ENCODE measurements around the gene NAA38. TPM values are rescaled to one million over a fixed set of nuclear protein-coding genes. Genes with fewer than 3 reads are reported as not detected.
A peak's percentile ranks its signal among the peaks of the same experiment; 100 is the strongest.

Gene NAA38
- total and polyA plus RNA-seq, 2 donors (not counting 1 experiment from before 2014, with no cell fraction given), result 20.0 to 80.5 TPM

DNA sequence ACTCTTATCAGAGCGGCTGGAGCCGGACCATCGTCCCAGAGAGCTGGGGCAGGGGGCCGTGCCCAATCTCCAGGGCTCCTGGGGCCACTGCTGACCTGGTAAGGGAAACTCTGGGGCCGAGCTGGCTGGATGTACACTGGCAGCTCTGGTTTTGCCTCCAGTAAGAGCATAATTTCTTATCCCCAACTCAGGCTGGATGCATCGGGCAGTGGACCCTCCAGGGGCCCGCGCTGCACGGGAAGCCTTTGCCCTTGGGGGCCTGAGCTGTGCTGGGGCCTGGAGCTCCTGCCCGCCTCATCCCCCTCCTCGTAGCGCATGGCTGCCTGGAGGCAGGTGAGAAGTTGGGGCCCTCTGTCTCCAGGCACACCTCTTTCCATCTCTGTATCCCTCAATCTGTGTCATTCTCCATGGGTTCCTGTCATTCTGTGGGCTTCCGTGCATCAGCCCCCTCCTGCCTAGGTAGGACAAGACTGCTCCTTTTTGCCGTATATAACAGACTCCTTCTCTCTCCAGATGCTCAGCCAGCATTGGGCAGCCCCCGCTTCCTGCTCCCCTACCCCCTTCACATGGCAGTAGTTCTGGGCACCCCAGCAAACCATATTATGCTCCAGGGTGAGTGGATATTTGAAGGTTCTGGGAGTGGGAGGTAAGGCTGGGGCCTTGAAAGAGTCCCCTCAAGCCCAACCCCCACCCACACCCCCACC is 11.8 kb downstream of the NAA38 start:
- Histone ChIP-seq H3K27ac (ENCODE audit: low read length in 2 of 2) (peak overlapping the region; percentile 100), H3K4me3 (ENCODE audit: control extremely low read depth in 1 of 5, extremely low read depth in 1 of 5, insufficient read depth in 1 of 5, low read depth in 2 of 5, low read length in 4 of 5) (peak overlapping the region in 4 of 5 experiments; percentile 67 to 95 (median 94)), H3K27me3 (replicated peaks in 1 of 4; ENCODE audit: control extremely low read depth in 1 of 4, control insufficient read depth in 3 of 4, insufficient read depth in 4 of 4, low read length in 3 of 4) (no peaks in the 10 kb centered on the region), H3K4me2 (replicated peaks; ENCODE audit: low read depth, low read length, poor library complexity, severe bottlenecking) (peak overlapping the region; percentile 100), H3K9ac (ENCODE audit: low read length) (peak overlapping the region; percentile 100), H3K79me2 (ENCODE audit: control insufficient read depth, insufficient read depth, low read length) (peaks cover 31% of the 10 kb centered on the region), H3K36me3 (replicated peaks in 1 of 2; ENCODE audit: control extremely low read depth in 1 of 2, control insufficient read depth in 1 of 2, extremely low read depth in 1 of 2, insufficient read depth in 2 of 2, low read length in 1 of 2) (peaks cover 0 to 33% of the 10 kb centered on the region in 2 experiments), H4K20me1 (ENCODE audit: control insufficient read depth, insufficient read depth, low read length, poor library complexity, severe bottlenecking) (peaks cover 68% of the 10 kb centered on the region), H2AFZ (ENCODE audit: insufficient read depth, low read depth, low read length, poor library complexity, severe bottlenecking) (no peak overlapping the region), H3K9me3 (ENCODE audit: control extremely low read depth in 1 of 3, control insufficient read depth in 2 of 3, insufficient read depth in 1 of 3, low read length in 2 of 3) (no peaks in the 10 kb centered on the region), H3K4me1 (ENCODE audit: control insufficient read depth in 2 of 2, insufficient read depth in 2 of 2, low read length in 2 of 2) (peaks cover 18 to 46% of the 10 kb centered on the region in 2 donors)
- ChIA-PET CTCF (interaction anchor here (0.7 to 5.7 kb wide), 11 partner anchors 11 to 143 kb away, joined by 3 to 53 read pairs (median 4); partner anchors contain the start of genes CYB5D1, KDM6B and NAA38), POLR2A (interaction anchor here (0.6 to 1.7 kb wide), 9 partner anchors 10 to 603 kb away, joined by 3 to 14 read pairs (median 5); partner anchors contain the start of genes CNTROB, CYB5D1, GABARAP and KDM6B)
- ATAC-seq (ENCODE audit: low read depth) (no peak), DNase-seq (peak; percentile 40)
- 94% methylated on average over 13 of the region's 15 CpGs for WGBS (ENCODE audit: insufficient coverage)
- intact Hi-C loops (cut with micrococcal nuclease), result loop anchor here (10.0 kb wide), 1 partner anchor 231 kb away; the partner anchor contains the start of gene FXR2
- H3K9me3 Mint-ChIP-seq (ENCODE audit: insufficient read depth), result no peaks in the 10 kb centered on the region
- H3K27ac Mint-ChIP-seq, result peak overlapping the region; percentile 64
- H3K4me3 Mint-ChIP-seq, result peak overlapping the region; percentile 100
- TF ChIP-seq EZH2 (IDR thresholded peaks at IDR 0.05; ENCODE audit: borderline replicate concordance, insufficient read depth, low read depth, low read length, poor library complexity, severe bottlenecking) (no peak), CTCF (IDR thresholded peaks at IDR 0.05) (no peak)
- peaks cover 32% of the 10 kb centered on the region for H3K4me1 Mint-ChIP-seq
- no peaks in the 10 kb centered on the region for H3K27me3 Mint-ChIP-seq

Measured in B cell (primary cell).